Stimulated activated CD4-positive, alpha-beta T cell treated with anti-CD3 and anti-CD28 coated beads, Interleukin-1b, Interleukin-23, amount 100 ng/mL, for 24 hours (primary cell): Measurements from ENCODE around the gene PTPRM.

Experiments used
- DNase-seq, 4 experiments: peaks; one replicate each; pipeline ENCODE4 v3.0.0-alpha.2; 2020; ENCODE audit warnings: low read depth in 4 of 4, low spot score in 1 of 4

The PTPRM gene

DNA sequence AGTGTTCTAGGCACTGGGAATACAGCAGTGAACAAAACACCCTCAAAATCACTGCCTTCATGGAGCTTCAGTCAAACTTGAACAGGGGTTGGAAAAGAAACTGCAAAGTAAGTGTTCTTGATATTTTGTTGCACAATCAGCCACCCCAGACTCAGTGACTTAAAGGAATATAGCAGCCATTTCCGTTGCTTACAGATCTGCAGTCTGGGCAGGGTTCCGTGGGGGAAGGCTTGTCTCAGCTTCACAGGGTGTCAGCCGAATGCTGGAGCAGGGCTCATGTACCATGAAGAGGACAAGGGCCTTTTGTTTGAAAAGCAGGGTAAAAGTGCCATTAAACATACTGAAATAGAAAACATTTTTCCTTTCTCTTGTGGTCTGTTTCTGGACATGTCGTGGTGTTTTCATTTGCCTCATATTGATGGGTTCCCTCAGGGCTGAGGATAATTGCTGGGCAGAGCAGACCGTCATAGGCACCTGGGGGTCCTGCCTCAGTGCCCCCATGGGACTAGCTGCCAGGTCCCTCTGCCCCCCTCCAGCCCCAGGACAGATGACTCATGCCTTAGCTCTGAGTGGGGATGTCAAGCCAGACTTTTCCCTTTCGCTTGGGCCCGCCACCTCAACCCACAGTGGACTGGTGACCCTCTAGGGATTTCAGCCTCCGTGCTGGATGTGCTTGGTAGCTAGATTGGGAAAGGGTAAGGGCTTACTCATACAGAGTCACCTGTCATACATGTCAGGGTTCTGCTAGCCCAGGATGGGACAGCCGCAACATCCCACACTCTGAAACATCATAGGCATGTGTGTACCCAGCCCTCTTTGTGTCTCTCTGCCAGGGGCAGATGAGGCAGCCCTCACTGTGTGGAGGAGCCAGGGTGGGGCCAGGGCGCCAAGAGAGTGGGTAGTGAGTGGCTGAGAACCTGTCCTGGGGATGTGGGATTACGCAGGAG lies 96.5 kb downstream of the PTPRM start:
- DNase-seq, result no peak

GRCh38 chr18:7666195-7666776 lies 99.2 kb downstream of the PTPRM start:
- DNase-seq, result no peak

GRCh38 chr18:7668392-7668791 lies 101.3 kb downstream of the PTPRM start:
- DNase-seq, result no peak

- DNase-seq, result no peak
Observed at GRCh38 chr18:7669361-7669760, 102.2 kb downstream of the PTPRM start.

DNA sequence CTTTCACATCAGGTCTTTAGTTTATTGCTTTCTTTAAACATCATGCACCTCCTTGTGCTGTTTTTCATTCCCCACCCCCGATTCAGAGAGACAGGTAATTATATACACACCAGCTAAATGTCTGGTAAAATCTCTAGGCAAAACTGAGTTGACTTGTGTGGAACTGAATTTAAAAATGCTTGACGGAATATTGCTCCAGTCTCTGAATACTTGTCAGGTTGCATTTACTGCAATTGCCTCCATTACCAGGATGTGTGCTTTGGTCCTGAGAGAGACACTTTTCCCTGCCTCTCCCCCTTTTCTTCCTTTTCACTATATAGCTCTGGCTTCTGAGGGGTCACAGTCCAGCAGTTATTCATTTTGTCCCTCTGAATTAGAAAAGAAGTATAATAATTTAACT lies 104.0 kb downstream of the PTPRM start:
- DNase-seq, result no peak

- no peak for DNase-seq
Observed at GRCh38 chr18:7676253-7676873, 109.2 kb downstream of the PTPRM start.

DNA sequence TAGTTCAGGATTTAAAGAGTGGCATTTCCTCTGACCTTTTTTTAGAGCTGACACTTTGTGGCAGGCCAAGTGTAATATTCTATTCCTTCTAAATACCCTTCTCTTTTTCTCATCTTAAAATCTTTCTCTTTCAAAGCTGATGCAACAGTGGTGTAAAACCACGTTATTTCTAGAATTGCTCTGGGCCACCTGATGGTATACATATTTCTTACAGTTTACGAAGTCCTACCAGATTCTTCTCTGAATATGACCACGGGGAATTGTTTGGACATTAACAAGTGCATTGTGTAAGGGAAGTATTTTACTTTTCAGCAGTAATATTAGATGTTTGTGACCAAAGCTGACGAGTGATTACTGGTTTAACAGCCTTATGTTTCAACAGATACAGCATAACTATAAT lies 109.9 kb downstream of the PTPRM start:
- DNase-seq, result no peak

GRCh38 chr18:7677424-7677823 lies 110.3 kb downstream of the PTPRM start:
- no peak for DNase-seq

DNA sequence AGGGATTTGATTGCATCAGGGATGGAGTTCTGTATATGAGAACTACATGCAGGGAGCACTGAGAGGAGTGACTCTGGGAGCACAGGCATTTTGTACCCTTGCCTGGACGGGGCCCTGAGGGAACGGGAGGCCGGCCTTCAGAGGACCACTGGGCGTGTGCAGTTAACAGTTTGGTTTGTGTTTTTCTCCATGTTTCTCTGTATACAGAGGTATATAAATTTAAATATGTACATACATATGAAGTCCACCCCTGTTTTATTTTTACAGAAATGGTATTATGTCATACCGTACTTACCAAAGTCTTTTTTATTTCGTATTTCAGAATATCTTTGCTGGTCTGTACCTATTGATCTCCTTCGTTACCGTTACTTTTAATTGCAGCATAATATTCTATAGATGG lies 111.3 kb downstream of the PTPRM start:
- no peak for DNase-seq

- DNase-seq, result no peak
Observed at GRCh38 chr18:7678801-7679200, 111.7 kb downstream of the PTPRM start.

DNA sequence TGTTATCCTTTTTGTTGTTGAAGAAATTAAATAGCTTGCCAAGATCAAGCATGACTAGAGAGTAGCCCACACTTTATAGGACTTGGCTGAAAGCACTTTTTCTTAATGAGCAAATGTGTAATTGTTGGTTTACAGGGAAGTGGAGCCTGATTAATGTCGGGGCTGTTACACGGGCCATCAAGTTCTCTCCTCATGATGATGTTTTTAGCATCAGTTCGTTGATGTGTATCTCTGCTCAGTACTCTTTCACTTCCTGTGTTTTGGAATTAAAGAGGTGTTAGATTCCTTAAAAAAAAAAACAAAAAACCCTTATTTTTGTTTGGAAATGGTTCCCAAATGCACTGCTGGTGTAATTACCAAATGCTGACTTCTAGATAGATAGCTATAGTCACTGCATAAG lies 114.2 kb downstream of the PTPRM start:
- DNase-seq, result no peak

GRCh38 chr18:7682321-7682720 lies 115.2 kb downstream of the PTPRM start:
- no peak for DNase-seq

DNA sequence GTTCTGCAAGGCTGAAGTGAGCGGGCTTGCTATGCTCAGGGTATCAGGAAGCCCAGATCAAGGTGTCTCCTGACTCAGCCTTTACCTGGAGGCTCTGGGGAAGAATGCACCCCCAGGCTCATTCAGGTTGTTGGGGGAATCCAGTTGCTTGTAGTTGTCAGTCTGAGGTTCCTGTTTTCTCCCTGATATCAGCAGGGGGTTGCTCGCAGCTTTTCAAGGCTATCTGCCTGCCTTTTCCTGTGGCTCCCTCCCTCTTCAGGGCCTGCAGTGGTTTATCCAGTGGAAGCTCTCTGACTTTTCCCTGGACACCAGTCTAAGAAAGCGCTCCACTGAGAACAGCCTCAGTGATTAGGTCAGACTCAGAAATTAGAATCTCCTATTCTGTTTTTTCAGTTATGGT lies 116.6 kb downstream of the PTPRM start:
- DNase-seq, result no peak

GRCh38 chr18:7684357-7684756 lies 117.2 kb downstream of the PTPRM start:
- DNase-seq, result no peak

GRCh38 chr18:7684966-7685365 lies 117.8 kb downstream of the PTPRM start:
- no peak for DNase-seq

DNA sequence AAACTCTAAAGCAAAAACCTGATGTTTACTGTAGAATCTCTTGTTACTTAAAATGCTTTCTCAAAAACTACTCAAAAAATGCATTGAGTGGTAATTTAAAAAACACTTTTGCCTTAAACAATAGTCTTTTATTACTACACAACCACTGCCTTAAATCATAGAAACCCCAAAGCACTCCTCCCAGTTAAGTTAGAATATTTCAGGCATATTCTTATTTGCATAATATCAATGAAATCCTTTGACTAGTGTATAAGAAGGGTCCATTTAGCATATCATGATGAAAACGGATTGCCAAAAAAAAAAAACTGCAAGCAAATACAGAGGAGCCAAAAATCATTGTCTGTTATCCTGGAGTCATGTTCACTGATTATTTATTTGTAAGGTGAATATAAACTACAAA lies 119.2 kb downstream of the PTPRM start:
- DNase-seq, result no peak

DNA sequence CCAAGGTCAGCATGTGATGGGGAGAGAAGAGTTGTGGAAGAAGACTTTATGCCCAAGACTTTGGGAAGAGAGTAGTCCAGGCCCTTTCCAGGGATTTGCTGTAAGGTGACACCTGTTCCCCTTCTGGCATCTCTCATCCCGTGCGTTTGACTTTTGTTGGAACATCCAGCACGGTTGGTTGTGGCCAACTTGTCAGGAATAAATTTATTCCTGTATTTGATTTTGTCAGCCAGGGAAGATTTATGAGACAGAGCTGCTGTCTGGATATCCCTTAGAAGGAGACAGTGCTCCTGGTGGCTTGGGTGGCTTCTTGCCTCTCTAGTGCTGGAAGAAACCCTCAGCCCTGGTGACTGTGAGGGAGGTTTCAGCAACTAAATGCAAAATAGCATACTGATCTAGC lies 121.5 kb downstream of the PTPRM start:
- no peak for DNase-seq

DNA sequence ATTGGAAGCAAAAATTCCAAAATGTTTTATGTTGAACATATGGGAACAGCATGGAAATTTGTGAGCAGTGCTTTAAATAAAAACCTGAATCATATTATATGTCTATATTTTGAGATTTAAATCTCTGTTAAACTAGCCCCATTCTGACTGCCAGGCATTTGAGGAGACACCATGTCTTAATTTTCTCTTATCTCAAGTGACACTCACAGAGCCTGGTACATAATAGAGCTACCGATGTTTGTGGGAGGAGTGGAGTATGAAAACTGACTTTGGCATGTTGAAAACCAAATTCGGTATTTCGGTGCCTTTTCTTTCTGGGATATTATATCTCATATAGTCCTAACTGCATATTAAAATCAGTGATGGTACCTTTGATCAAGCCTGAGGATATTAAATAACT lies 124.1 kb downstream of the PTPRM start:
- no peak for DNase-seq

- no peak for DNase-seq
Observed at GRCh38 chr18:7696780-7697179, 129.7 kb downstream of the PTPRM start.

GRCh38 chr18:7697306-7697705 lies 130.2 kb downstream of the PTPRM start:
- DNase-seq, result no peak

DNA sequence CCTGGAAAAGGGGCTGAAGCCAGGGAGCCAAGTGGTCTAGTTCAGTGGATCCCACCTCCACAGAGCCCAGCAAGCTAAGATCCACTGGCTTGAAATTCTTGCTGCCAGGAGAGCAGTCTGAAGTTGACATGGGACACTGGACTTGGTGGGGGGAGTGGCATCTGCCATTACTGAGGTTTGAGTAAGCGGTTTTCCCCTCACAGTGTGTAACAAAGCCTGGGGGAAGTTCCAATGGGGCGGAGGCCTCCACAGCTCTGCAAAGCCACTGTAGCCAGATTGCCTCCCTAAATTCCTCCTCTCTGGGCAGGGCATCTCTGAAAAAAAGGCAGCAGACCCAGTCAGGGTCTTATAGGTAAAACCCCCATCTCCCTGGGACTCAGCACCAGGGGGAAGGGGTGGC lies 144.4 kb downstream of the PTPRM start:
- no peak for DNase-seq

GRCh38 chr18:7720395-7720794 lies 153.3 kb downstream of the PTPRM start:
- no peak for DNase-seq
